ENCODE results near the gene RNF166. TPM values are rescaled to one million over a fixed set of nuclear protein-coding genes. Genes with fewer than 3 reads are reported as not detected.
A peak's percentile ranks its signal among the peaks of the same experiment; 100 is the strongest.
"Not testable (repeated sequence)": the region's sequence is repeated elsewhere in the genome, so short reads cannot be mapped to it uniquely, and the experiment has no call there.

RNF166 gene
- total RNA-seq, 1 donor from 2014 or later = 10.4 TPM

GRCh38 chr16:88680554-88681083 is 25.6 kb downstream of the RNF166 start:
- no peak for ATAC-seq
- DNase-seq (ENCODE audit: low spot score) = no peak

- no peak for ATAC-seq
- DNase-seq (ENCODE audit: low spot score) = no peak
Measured at GRCh38 chr16:88678224-88678979, 27.8 kb downstream of the RNF166 start.

DNA sequence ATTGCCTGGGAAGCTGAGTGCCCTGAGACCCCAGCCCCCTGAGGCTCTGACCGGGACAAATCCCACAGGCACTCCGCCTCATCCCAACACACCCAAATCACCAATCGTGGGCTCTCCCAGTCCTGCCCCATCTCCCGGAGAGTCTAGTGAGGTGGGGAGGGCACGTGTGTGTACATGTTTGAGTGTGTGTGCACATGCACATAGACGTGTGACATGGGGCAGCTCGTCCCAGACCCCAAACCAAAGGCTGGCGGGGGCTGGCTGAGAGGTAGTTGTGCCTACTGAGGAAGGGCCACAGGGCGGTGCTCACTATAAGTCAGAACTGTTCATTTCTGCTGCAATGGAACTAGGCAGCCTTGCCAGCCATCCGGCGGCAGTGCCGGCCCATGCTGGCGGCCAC is 28.5 kb downstream of the RNF166 start:
- DNase-seq (ENCODE audit: low spot score) (no peak), ATAC-seq (no peak)

GRCh38 chr16:88676502-88677242 is 29.5 kb downstream of the RNF166 start:
- ATAC-seq (no peak), DNase-seq (ENCODE audit: low spot score) (no peak)

- DNase-seq (ENCODE audit: low spot score) = no peak
- no peak for ATAC-seq
Measured at GRCh38 chr16:88673716-88674379, 32.4 kb downstream of the RNF166 start.

DNA sequence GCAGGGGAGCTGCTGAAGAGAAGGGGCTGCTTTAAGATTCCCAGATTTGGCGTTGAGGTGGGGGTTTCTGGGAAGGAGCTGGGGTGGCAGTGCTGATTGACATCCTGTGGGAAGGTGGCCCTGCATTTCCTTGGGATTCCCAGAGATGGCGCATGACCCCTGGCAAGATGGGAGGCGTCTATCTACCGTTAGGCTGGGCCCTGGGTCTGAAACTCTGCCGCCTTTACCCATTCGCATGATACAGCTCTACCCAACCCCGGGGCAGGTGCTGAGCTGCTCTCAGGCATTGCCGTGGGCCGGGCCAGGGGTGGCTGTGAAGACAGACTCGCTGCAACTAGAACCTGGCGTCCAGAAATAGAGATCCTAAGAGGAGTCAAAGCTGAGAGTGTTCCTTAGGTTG is 33.4 kb downstream of the RNF166 start:
- no peak for DNase-seq (ENCODE audit: low spot score)
- no peak for ATAC-seq

GRCh38 chr16:88671806-88672205 is 34.4 kb downstream of the RNF166 start:
- ATAC-seq (no peak), DNase-seq (ENCODE audit: low spot score) (no peak)

DNA sequence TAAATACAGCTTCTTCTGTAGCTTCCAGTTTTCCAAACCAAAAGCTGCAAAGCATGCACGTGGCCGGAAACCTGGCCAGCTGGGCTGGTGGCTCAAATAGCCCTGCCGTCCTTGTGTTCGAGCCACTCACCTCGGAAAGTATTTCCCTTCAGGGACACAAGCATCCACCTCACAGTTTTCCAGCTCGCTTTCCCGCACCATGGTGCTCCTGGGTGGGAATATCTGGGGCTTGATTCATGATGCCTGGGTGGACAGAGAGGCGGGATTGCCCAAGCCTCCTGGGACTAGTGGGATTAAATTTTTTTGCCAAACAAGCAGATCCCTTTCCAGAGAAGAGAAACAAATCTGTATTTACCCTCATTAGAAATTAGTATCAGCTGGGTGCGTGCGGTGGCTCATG is 36.2 kb downstream of the RNF166 start:
- ATAC-seq = no peak
- no peak for DNase-seq (ENCODE audit: low spot score)

GRCh38 chr16:88669493-88669892 is 36.7 kb downstream of the RNF166 start:
- DNase-seq (ENCODE audit: low spot score); ATAC-seq: not testable (repeated sequence)

DNA sequence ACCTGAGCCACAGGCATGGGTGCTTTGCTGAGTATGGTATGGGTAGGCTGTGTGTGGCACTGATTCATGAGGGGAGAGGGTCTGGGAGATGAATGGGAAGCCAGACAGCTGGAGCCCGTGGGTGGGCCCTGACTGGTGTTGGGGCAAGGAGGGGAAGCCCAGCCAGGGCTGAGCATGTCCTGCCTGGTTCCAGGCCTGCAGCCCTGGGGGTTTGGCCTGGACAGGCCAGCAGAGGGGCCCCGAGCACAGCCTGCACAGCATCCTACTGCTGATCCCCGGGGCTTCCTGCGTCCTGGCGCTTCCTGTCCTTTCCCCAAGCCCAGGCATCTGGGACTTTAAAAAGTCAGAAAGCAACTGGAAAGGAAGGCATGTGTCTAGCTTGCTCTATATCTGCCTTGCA is 38.7 kb downstream of the RNF166 start:
- DNase-seq (ENCODE audit: low spot score) (no peak), ATAC-seq (no peak)

- no peak for ATAC-seq
Measured at GRCh38 chr16:88665570-88665969, 40.6 kb downstream of the RNF166 start.

GRCh38 chr16:88665148-88665547 is 41.1 kb downstream of the RNF166 start:
- DNase-seq (ENCODE audit: low spot score) (peak; percentile 79), ATAC-seq (peak; percentile 50)

More at GRCh38 chr16:88665570-88665969, 40.6 kb downstream of the RNF166 start:
- no peak for DNase-seq (ENCODE audit: low spot score)

DNA sequence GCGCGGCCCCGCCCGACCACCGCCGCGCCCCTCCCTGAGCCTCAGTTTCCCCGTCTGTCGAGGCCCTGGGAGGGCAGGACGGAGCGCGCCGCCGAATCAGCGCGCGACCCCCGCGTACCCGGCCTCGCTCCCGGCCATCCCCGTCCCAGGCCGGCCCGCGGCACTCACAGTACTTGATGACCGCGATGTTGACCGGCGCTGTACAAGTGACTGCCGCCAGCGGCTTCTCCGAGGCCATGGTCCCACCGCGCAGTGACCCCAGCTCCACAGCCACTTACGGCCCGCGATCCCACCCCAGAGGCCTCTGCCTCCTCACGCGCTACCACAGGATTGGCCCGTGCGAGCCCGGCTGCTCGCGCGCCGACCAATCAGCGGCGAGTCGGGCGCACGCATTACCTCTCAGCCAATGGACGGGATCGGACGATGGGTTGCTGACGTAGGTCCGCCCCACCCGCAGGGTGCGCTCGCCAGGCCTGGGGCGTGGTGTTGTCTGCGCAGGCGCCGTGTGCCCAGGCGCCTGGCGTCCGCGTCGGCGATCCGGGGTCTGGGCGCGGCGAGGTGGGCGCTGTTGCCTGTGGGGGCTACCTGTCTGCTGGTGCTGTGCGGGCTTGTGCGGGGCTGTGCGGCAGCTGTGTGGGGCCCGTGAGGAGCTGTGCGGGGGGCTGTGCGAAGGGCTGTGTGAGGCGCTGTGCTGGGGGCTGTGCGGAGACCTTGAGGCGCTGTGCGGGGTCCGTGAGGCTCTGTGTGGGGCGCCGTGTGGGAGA is 43.2 kb downstream of the RNF166 start, which contains the start of gene MVD:
Gene MVD, minus strand, starts transcription at position 249 of the 764 bp plus-strand sequence. Its CDS starts 11 bp downstream, at position 238.
- ATAC-seq = peak; percentile 92
- peak; percentile 98 for DNase-seq (ENCODE audit: low spot score)

GRCh38 chr16:88662222-88662842 is 43.9 kb downstream of the RNF166 start:
- ATAC-seq = peak; percentile 2
- DNase-seq (ENCODE audit: low spot score) = no peak

DNA sequence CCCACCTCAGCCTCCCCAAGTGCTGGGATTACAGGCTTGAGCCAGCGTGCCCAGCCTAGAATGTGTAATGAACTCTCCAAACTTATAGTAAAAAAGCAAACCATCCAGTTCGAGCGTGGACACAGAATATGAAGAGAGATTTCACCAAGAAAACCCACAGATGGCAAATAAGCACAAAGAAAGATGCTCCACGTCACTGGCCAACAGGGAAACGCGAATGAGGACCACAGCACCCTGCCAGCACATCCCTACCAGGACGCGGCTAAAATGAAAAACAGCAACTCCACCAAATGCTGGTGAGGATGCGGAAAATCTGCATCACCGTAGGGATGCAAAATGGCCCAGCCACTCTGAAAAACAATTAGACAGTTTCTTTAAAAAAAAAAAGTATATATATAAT is 44.7 kb downstream of the RNF166 start:
- no peak for ATAC-seq

DNA sequence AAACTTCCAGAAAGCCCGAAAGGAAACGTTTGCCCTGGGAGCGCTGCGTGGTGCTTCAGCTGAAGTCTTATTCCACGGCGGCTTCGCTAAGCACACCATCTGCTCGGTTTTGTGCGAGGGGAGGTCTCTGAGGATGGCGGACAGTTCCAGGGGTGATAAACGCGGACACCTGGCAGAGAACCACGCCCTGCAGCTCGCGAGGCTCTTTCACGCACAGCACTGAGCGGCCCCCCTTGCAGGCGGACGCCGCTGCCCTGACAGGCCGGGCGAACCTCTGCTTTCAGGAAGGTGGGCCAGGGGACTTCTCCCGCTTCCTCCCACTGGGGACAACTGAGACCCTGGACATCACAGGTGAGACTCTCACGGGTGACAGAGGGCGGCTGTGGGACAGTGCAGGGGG is 47.0 kb downstream of the RNF166 start:
- DNase-seq (ENCODE audit: low spot score) (no peak), ATAC-seq (no peak)

More for the DNA sequence above, 44.7 kb downstream of the RNF166 start:
- DNase-seq (ENCODE audit: low spot score) = no peak

DNA sequence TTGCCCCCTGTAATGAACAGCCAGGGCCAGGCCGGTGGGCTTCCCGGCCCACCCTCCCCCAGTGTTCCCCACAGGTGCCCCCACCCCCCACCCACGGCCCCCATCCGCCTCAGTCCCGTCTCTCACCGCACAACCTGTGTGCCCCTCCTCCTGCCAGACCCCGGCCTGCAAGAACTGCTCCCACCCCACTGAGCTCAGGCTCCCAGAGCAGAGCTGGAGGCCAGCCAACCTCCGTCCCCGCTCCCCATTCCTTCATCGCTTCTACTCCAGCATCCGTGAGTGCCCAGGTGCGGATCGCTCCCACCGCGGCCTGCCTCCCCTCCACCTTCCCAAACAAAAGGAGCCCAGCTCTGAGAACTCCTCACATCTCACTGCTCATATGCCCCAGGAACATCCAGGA is 47.5 kb downstream of the RNF166 start:
- DNase-seq (ENCODE audit: low spot score) (no peak), ATAC-seq (no peak)

DNA sequence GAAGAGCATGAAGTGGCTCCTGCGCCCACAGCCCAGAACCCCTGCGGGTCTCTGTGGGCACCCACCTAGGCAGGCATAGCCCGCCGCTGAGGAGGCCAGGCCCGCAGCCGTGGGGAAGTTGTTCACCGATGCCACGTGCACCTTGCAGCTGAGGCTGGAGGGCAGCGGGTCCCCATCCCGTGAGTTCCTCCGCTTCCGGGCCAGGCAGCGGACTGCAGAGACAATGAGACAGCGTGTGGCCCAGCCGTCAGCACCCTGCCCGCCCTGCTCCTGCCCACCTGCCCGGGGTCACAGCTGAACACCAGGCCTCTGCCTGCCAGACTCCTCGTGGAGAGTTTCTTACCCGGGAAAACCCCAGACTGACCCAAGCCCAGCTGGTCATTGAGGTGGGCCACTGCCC is 48.8 kb downstream of the RNF166 start:
- DNase-seq (ENCODE audit: low spot score) (no peak), ATAC-seq (no peak)

DNA sequence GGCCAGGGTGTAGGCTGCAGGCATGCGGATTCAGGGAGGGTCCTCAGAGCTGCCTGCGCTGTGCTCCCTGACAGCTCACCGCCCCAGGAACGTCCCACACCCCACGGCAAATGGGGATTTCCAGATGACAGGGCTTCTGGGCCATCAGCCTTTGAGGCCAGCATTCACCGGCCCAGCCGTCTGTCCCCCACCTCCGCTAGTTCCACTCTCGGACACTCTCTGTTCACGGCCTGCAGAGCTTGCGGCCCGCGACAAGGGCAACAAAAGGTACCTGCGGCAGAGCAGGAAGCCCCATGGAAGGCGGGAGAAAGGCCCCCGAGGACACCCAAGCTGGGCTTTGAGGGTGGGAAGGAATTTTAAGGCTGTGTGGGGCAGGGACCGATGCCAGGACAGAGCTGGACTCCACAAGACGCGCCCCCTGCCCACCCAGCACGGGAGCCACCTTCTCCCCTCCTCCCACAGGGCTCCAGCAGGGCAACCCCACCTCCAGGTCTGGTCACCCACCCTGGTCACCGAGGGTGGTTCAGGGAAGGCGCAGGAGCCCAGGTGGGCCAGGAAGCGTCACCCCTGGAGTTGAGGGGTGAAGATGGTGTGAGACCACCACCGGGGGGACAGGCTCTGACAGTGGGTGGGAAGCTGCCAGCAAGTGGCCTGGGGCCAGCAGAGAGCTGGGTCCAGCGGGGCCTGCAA is 49.8 kb downstream of the RNF166 start:
- no peak for DNase-seq (ENCODE audit: low spot score)
- ATAC-seq = no peak

All from left lobe of liver (tissue), 2 donors.